Parathyroid adenoma (tissue), 2 donors: ENCODE results near the gene DNAH1.
"Not testable (repeated sequence)": the region's sequence is repeated elsewhere in the genome, so short reads cannot be mapped to it uniquely, and the experiment has no call there.

ENCODE experiments used
- H2AFZ ChIP-seq: fragments of 300-600 bp; sonication (generic); one replicate; pipeline ENCODE4 v1.7.0; 2017; ENCODE audit warnings: antibody characterized with exemption, mild to moderate bottlenecking
- H3K27ac ChIP-seq: fragments of 300-600 bp; sonication (generic); one replicate; pipeline ENCODE4 v1.7.0; 2017
- H3K27me3 ChIP-seq: fragments of 300-600 bp; sonication (generic); one replicate; pipeline ENCODE4 v1.7.0; 2017; ENCODE audit warnings: low read length; ENCODE audit not compliant: control insufficient read depth, insufficient read depth
- H3K36me3 ChIP-seq: fragments of 300-600 bp; sonication (generic); one replicate; pipeline ENCODE4 v1.7.0; 2017; ENCODE audit warnings: low read length; ENCODE audit not compliant: control insufficient read depth, insufficient read depth
- H3K4me1 ChIP-seq: fragments of 300-600 bp; sonication (generic); one replicate; pipeline ENCODE4 v1.7.0; 2017; ENCODE audit warnings: control low read depth
- H3K4me2 ChIP-seq: fragments of 300-600 bp; sonication (generic); one replicate; pipeline ENCODE4 v1.7.0; 2017; ENCODE audit warnings: low read length
- H3K4me3 ChIP-seq: fragments of 300-600 bp; sonication (generic); one replicate; pipeline ENCODE4 v1.7.0; 2017; ENCODE audit warnings: low read depth, low read length
- H3K79me2 ChIP-seq: fragments of 300-600 bp; sonication (generic); one replicate; pipeline ENCODE4 v1.7.0; 2017; ENCODE audit warnings: control low read depth
- H3K9ac ChIP-seq: fragments of 300-600 bp; sonication (generic); one replicate; pipeline ENCODE4 v1.7.0; 2017; ENCODE audit warnings: mild to moderate bottlenecking
- H3K9me3 ChIP-seq: fragments of 300-600 bp; sonication (generic); one replicate; pipeline ENCODE4 v1.7.0; 2017; ENCODE audit warnings: low read length; ENCODE audit not compliant: control insufficient read depth
- TF ChIP-seq, protein P1 (sequence below): fragments of 300-600 bp; sonication (generic); IDR thresholded peaks from one replicate; pipeline ENCODE4 v1.7.0; 2017; ENCODE audit warnings: antibody characterized with exemption, mild to moderate bottlenecking
- donor health status: primary hyperparathyroidism.

DNAH1 gene

GRCh38 chr3:52331906-52332305 lies 15.8 kb downstream of the DNAH1 start:
- H3K79me2 ChIP-seq = no peaks in the 10 kb centered on the region
- no peak overlapping the region for H3K27ac ChIP-seq
- H3K27me3 ChIP-seq = no peaks in the 10 kb centered on the region
- H2AFZ ChIP-seq = no peak overlapping the region
- no peaks in the 10 kb centered on the region for H3K36me3 ChIP-seq
- no peak overlapping the region for H3K9ac ChIP-seq
- no peak overlapping the region for H3K4me3 ChIP-seq
- no peak overlapping the region for H3K4me2 ChIP-seq
- TF ChIP-seq, protein P1, sequence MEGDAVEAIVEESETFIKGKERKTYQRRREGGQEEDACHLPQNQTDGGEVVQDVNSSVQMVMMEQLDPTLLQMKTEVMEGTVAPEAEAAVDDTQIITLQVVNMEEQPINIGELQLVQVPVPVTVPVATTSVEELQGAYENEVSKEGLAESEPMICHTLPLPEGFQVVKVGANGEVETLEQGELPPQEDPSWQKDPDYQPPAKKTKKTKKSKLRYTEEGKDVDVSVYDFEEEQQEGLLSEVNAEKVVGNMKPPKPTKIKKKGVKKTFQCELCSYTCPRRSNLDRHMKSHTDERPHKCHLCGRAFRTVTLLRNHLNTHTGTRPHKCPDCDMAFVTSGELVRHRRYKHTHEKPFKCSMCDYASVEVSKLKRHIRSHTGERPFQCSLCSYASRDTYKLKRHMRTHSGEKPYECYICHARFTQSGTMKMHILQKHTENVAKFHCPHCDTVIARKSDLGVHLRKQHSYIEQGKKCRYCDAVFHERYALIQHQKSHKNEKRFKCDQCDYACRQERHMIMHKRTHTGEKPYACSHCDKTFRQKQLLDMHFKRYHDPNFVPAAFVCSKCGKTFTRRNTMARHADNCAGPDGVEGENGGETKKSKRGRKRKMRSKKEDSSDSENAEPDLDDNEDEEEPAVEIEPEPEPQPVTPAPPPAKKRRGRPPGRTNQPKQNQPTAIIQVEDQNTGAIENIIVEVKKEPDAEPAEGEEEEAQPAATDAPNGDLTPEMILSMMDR = no peak
- H3K4me1 ChIP-seq = no peaks in the 10 kb centered on the region
- no peaks in the 10 kb centered on the region for H3K9me3 ChIP-seq

- H2AFZ ChIP-seq = no peak overlapping the region
- no peak overlapping the region for H3K4me2 ChIP-seq
- TF ChIP-seq, protein P1 = no peak
- H3K9ac ChIP-seq = no peak overlapping the region
- no peak overlapping the region for H3K4me3 ChIP-seq
- no peaks in the 10 kb centered on the region for H3K79me2 ChIP-seq
- H3K27me3 ChIP-seq = no peaks in the 10 kb centered on the region
- no peaks in the 10 kb centered on the region for H3K36me3 ChIP-seq
- H3K4me1 ChIP-seq = no peaks in the 10 kb centered on the region
- no peak overlapping the region for H3K27ac ChIP-seq
- no peaks in the 10 kb centered on the region for H3K9me3 ChIP-seq
Measured at GRCh38 chr3:52333869-52334557, 17.9 kb downstream of the DNAH1 start.

DNA sequence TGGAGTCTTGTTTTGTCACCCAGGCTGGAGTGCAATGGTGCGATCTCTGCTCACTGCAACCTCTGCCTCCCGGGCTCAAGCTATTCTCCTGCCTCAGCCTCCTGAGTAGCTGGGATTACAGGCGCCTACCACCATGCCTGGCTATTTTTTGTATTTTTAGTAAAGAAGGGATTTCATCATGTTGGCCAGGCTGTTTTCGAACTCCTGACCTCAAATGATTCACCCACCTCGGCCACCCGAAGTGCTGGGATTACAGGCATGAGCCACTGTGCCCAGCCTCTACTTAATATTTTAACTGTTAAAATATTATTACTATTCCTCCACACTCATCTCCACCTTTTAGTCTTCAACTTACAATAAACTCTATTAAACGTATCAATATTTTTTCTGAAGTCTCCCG lies 22.0 kb downstream of the DNAH1 start:
- H2AFZ ChIP-seq, H3K4me2 ChIP-seq, H3K27me3 ChIP-seq, H3K36me3 ChIP-seq, H3K27ac ChIP-seq, H3K9me3 ChIP-seq, H3K79me2 ChIP-seq, H3K9ac ChIP-seq, H3K4me1 ChIP-seq, H3K4me3 ChIP-seq: not testable (repeated sequence)

DNA sequence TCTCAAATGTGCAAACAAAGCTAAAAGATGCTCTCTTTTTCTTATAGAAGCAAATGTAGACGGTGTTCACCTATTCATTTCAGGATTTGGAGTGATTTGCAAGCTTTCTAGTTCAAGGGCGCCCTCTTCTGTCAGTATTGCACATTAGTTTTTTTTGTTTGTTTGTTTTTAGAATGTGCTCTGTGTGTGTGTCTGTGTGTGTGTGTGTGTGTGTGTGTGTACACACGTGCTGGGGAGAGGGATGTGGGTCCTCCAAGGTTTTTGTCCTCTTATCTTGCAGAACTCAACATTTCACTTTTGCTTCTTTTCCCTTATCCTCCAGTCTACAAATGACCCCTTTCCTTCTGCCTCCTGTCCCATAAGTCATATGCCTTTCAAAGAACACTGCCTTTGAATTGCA lies 23.5 kb downstream of the DNAH1 start:
- no peak overlapping the region for H2AFZ ChIP-seq
- TF ChIP-seq, protein P1 = peak; percentile 76
- no peak overlapping the region for H3K27ac ChIP-seq
- no peak overlapping the region for H3K9ac ChIP-seq
- no peaks in the 10 kb centered on the region for H3K79me2 ChIP-seq
- H3K4me2 ChIP-seq = no peak overlapping the region
- no peaks in the 10 kb centered on the region for H3K4me1 ChIP-seq
- no peak overlapping the region for H3K4me3 ChIP-seq
- H3K9me3 ChIP-seq = no peaks in the 10 kb centered on the region
- no peaks in the 10 kb centered on the region for H3K36me3 ChIP-seq
- no peaks in the 10 kb centered on the region for H3K27me3 ChIP-seq

- no peak overlapping the region for H3K4me3 ChIP-seq
- H3K79me2 ChIP-seq = no peaks in the 10 kb centered on the region
- no peak overlapping the region for H2AFZ ChIP-seq
- no peak overlapping the region for H3K9ac ChIP-seq
- no peaks in the 10 kb centered on the region for H3K4me1 ChIP-seq
- H3K27ac ChIP-seq = no peak overlapping the region
- H3K27me3 ChIP-seq = no peaks in the 10 kb centered on the region
- H3K4me2 ChIP-seq = no peak overlapping the region
- H3K36me3 ChIP-seq = no peaks in the 10 kb centered on the region
- no peaks in the 10 kb centered on the region for H3K9me3 ChIP-seq
- TF ChIP-seq, protein P1 = no peak
Measured at GRCh38 chr3:52341123-52341522, 25.0 kb downstream of the DNAH1 start.
